Bronchial epithelial cell (primary cell): Measurements from ENCODE around the gene TPPP3. TPM values are rescaled to one million over a fixed set of nuclear protein-coding genes. Genes with fewer than 3 reads are reported as not detected.

Experiments used
- DNase-seq: peaks from one replicate; pipeline ENCODE4 v3.0.0-alpha.2; 2010; ENCODE audit warnings: low read depth
- FAIRE-seq: peaks from 2 replicates; lab custom pipeline; 2011; peaks lifted over from hg19 to GRCh38; lab: Jason Lieb, UNC
- H3K27me3 ChIP-seq: 2 replicates; pipeline ENCODE4 v1.5.1; 2011; ENCODE audit warnings: low read length; ENCODE audit not compliant: control insufficient read depth, insufficient read depth
- H3K36me3 ChIP-seq: 2 replicates; pipeline ENCODE4 v1.5.1; 2011; ENCODE audit warnings: low read length; ENCODE audit not compliant: control insufficient read depth, insufficient read depth
- H3K4me3 ChIP-seq: 2 replicates; pipeline ENCODE4 v1.5.1; 2011; ENCODE audit warnings: mild to moderate bottlenecking, low read depth, low read length, control low read depth
- total RNA-seq: library from RNA; depleted of rRNA; stranded (reverse); fragments of >200 nt; gene quantifications from 2 replicates; pipeline ENCODE4 v1.2.1, GENCODE V29; 2014
- TF ChIP-seq, protein P1 (sequence below): IDR thresholded peaks from 2 replicates; pipeline ENCODE4 v1.5.1; 2011; ENCODE audit warnings: mild to moderate bottlenecking, moderate library complexity, low read length, control low read depth, inconsistent platforms; ENCODE audit not compliant: insufficient read depth, severe bottlenecking

TPPP3 gene
- total RNA-seq, 1 donor from 2014 or later: not detected

DNA sequence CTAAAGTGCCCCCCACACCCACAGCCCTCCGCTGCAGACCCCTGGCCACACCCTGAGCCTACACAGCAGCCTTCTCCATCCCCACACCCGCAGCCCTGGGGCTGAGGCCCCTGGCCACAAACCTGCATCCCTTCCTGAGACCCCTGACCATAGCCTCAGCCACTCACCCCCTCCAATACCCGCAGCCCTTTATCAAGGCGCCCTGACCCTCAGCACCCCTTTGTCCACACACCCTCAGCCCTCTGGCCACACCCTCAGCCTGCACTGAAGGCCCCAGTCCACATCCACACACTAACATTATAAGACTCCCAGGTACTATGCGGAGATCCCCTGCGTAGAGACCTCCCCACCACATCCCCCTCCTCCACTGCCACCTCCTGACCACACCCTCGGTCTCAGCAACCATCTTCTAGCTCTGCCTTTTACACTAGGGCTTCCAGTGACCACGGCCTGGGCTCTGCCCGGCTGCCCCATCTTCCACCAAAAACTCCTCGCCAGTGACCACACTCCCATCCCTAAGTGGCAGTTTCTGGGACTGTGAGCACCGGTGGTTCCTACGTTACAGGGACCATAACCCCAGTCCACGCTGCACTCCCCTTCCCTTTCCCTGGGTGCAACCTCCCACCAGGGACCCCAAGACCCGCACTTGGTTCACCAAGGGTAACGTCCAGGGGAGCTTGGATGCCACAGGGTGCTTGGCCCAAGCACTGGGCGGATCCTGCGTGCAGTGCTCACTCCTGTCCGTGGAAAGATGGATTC, 818 bp downstream of the TPPP3 start:
- DNase-seq (no peak), FAIRE-seq (no peak)
- Histone ChIP-seq H3K27me3 (peaks cover 15% of the 10 kb centered on the region), H3K4me3 (no peak overlapping the region), H3K36me3 (no peaks in the 10 kb centered on the region)
- TF ChIP-seq, protein P1, sequence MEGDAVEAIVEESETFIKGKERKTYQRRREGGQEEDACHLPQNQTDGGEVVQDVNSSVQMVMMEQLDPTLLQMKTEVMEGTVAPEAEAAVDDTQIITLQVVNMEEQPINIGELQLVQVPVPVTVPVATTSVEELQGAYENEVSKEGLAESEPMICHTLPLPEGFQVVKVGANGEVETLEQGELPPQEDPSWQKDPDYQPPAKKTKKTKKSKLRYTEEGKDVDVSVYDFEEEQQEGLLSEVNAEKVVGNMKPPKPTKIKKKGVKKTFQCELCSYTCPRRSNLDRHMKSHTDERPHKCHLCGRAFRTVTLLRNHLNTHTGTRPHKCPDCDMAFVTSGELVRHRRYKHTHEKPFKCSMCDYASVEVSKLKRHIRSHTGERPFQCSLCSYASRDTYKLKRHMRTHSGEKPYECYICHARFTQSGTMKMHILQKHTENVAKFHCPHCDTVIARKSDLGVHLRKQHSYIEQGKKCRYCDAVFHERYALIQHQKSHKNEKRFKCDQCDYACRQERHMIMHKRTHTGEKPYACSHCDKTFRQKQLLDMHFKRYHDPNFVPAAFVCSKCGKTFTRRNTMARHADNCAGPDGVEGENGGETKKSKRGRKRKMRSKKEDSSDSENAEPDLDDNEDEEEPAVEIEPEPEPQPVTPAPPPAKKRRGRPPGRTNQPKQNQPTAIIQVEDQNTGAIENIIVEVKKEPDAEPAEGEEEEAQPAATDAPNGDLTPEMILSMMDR: no peak

DNA sequence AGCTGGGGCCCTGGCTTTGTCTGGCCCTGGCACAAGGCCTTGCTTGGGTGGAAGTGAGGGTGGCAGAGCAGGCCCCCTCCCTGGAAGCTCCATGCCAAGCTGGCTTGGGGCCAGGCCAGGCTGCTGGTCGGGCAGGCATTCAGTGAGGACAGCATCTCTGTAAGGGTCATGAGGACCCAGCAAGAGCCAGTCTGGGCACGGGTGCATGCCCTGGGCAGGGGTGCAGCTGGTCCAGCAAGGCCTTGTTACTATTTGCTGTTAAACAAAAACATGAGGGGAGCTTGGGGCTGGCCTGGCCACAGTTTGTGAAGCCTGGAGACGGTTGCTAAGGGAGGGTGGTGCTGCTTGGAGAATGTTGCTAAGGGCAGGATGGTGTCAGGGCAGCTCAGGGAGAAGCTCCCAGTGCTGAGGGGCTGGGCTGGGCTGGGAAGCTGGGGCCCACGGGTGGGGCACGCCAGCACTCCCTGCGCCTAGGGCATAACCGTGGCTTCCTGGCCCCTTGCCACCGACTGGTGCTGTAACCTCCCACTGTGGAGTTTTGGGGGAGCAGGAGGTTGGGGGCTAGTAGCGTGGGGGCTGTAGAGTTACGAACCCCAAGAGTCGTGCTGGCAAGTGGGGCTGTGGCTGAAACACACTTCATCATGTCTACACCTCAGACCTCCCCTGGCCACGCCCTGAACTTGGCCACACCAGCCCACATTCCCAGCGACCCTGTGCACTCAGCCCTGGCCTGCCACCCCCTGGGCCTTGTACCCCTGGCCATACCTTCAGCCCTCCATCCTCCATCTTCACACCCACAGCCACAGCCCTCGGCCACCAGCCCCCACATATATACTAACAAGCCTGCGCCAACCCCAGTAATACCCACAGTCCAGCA, 1.6 kb downstream of the TPPP3 start:
- TF ChIP-seq, protein P1: no peak
- no peak overlapping the region for H3K4me3 ChIP-seq
- DNase-seq (no peak), FAIRE-seq (no peak)
- H3K27me3 ChIP-seq: peaks cover 15% of the 10 kb centered on the region
- no peaks in the 10 kb centered on the region for H3K36me3 ChIP-seq

DNA sequence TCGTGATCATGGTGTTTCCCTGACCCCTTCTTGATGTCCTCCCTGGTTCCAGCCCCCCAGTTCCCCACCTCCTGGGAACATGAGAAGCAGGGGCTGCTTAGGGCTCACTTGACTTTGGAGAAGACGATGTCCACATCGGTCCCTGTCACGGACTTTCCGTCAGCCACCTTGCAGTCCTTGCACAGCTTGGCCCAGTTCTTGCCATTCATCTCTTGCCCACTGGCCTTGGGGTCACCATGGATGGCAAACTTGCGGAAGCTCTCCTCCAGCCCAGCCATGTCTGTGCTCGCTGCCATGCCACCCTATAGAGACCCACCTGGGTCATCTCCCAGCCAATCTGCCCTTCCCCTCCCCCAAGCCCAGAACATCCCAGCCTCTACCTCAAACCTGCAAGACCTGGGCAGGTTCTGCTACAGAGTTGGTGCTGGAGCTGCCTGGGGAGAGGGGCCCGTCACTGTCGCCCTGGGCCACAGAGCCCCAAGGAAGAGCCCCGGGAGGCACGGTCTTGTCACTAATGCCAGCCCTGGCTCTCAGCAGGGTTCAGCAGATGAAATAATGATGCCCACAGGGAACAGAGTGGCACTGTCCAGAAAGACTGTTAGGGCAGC, 2.4 kb downstream of the TPPP3 start:
- TF ChIP-seq, protein P1: no peak
- no peak overlapping the region for H3K4me3 ChIP-seq
- H3K27me3 ChIP-seq: peaks cover 15% of the 10 kb centered on the region
- no peak for DNase-seq
- H3K36me3 ChIP-seq: no peaks in the 10 kb centered on the region
- FAIRE-seq: no peak

DNA sequence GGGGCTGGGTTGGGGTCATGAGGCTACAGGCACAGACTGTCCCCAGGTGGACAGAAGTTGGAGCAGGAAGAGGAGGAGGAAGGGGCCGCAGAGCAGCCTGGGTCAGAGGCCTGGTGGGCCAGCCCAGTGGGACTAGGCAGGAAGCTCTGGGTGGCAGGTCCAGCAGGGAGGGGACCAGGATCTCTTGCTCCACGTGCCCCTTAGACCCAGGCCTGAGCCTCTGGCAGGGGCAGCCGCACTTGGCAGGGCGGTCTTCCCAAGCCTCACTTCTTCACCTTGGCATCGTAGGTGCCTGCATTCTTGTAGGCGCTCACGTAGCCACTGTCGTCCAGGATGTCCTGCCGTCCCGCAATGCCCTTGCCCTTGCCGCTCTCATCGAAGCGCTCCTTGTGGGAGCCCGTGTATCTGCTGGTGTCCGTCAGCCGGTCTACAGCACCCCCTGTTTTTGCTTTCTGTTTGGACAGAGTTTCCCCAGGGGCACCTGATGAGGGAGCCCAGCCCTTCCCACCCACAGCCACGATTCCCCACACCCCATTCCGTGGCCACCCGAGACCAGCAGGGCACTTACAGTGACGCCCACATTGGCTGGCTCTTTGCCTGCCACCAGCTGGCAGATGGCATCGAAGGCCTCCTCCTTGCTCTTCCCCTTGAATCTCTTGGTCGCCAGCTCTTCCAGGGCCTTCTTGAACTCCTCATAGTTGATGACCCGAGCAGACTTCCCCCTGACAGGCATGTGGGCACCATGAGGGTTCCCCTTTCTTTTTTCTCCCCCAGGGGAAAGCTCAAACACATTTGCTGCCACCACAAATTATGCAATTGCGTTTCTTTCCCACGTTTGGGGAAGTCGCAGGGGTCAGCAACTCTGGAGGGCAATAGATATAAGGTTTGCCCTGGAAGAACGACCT, 3.1 kb downstream of the TPPP3 start:
- no peak for FAIRE-seq
- TF ChIP-seq, protein P1: no peak

DNA sequence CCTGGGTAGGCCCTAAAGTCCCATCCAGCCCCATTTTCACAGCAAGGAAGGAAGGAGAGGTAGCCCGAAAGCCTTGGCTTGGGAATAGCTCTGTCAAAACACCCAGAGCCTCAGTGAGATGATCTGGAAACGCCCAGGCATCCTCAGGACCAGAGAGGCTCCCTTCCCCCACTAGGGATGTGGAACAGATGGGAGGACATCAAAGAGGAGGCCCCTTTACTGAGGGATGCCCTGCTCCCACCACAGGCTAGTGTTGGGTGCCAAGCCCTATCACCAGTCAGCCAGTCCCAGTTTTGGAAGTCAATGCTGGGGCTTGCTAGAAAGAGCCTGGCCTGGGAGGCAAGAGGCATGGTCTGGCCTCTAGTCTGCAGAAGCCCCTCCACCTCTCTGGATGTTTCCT, 4.7 kb downstream of the TPPP3 start:
- FAIRE-seq (no peak), DNase-seq (no peak)
- TF ChIP-seq, protein P1: no peak
- H3K36me3 ChIP-seq: no peaks in the 10 kb centered on the region
- no peak overlapping the region for H3K4me3 ChIP-seq
- H3K27me3 ChIP-seq: peaks cover 7% of the 10 kb centered on the region

More for the DNA sequence above, 3.1 kb downstream of the TPPP3 start:
- Histone ChIP-seq H3K36me3 (no peaks in the 10 kb centered on the region), H3K4me3 (no peak overlapping the region), H3K27me3 (peaks cover 15% of the 10 kb centered on the region)
- no peak for DNase-seq
